WTC11 (cell line): ENCODE data around the gene MDM1. TPM values are rescaled to one million over a fixed set of nuclear protein-coding genes. Genes with fewer than 3 reads are reported as not detected.

Experiments used
- ATAC-seq: fragments of 200-7000 bp; cut with Tn5 transposase; 2 replicates; pipeline ENCODE4 v1.10.0; 2021; ENCODE audit warnings: mild to moderate bottlenecking, moderate library complexity
- CTCF ChIA-PET: fragments of 300-600 bp; sonication (Branson Sonifier 250); formaldehyde crosslinking; loops from one replicate; lab custom pipeline; 2021; ENCODE audit warnings: antibody characterized with exemption; lab: Charles Lee
- POLR2A ChIA-PET: fragments of 350-600 bp; sonication (Branson Sonifier 250); formaldehyde crosslinking; loops from one replicate; lab custom pipeline; 2021; ENCODE audit warnings: antibody characterized with exemption; lab: Charles Lee
- DNase-seq: peaks from one replicate; pipeline ENCODE4 v3.0.0; 2021; ENCODE audit warnings: low spot score
- H3K27ac Mint-ChIP-seq: 2 replicates; pipeline ENCODE4 v1.8.0; 2021; ENCODE audit warnings: mixed read lengths
- H3K27me3 Mint-ChIP-seq: 2 replicates; pipeline ENCODE4 v1.8.0; 2021; ENCODE audit warnings: low read depth, mild to moderate bottlenecking, moderate library complexity, mixed read lengths
- H3K36me3 Mint-ChIP-seq: 2 replicates; pipeline ENCODE4 v1.8.0; 2021; ENCODE audit warnings: mixed read lengths
- H3K4me1 Mint-ChIP-seq: 2 replicates; pipeline ENCODE4 v1.8.0; 2022; ENCODE audit warnings: mixed read lengths
- H3K4me3 Mint-ChIP-seq: 2 replicates; pipeline ENCODE4 v1.8.0; 2021; ENCODE audit warnings: mild to moderate bottlenecking, moderate library complexity, mixed read lengths
- H3K9me3 Mint-ChIP-seq: 2 replicates; pipeline ENCODE4 v1.8.0; 2021; ENCODE audit warnings: mixed read lengths
- AR ChIP-seq: fragments of 250-450 bp; sonication (Bioruptor Pico); IDR thresholded peaks from 2 replicates; pipeline ENCODE4 v1.9.0; 2021; ENCODE audit warnings: mild to moderate bottlenecking
- ATF1 ChIP-seq: sonication (generic); formaldehyde crosslinking; IDR thresholded peaks from 2 replicates; pipeline ENCODE4 v1.8.1; 2023; ENCODE audit warnings: mild to moderate bottlenecking, moderate library complexity, missing genetic modification reagents
- CTCF ChIP-seq: fragments of 200-600 bp; IDR thresholded peaks from 2 replicates; pipeline ENCODE4 v1.8.0; 2022; ENCODE audit warnings: antibody characterized with exemption
- E2F4 ChIP-seq: sonication (generic); formaldehyde crosslinking; IDR thresholded peaks from 2 replicates; pipeline ENCODE4 v1.8.1; 2022; ENCODE audit warnings: low read depth, mild to moderate bottlenecking, moderate library complexity, missing genetic modification reagents, borderline replicate concordance
- E2F5 ChIP-seq: sonication (generic); formaldehyde crosslinking; IDR thresholded peaks from 2 replicates; pipeline ENCODE4 v1.8.1; 2022; ENCODE audit warnings: mild to moderate bottlenecking, moderate library complexity, missing genetic modification reagents
- MAX ChIP-seq: sonication (generic); formaldehyde crosslinking; IDR thresholded peaks from 2 replicates; pipeline ENCODE4 v1.8.0; 2022; ENCODE audit warnings: mild to moderate bottlenecking, missing genetic modification reagents
- NR1H2 ChIP-seq: sonication (generic); formaldehyde crosslinking; IDR thresholded peaks from 2 replicates; pipeline ENCODE4 v1.9.0; 2021; ENCODE audit warnings: mild to moderate bottlenecking, moderate library complexity, missing genetic modification reagents
- RORB ChIP-seq: fragments of 250-450 bp; sonication (Bioruptor Pico); IDR thresholded peaks from 2 replicates; pipeline ENCODE4 v1.9.0; 2021; ENCODE audit warnings: mild to moderate bottlenecking
- STAT6 ChIP-seq: sonication (generic); formaldehyde crosslinking; conservative IDR thresholded peaks from 2 replicates; pipeline ENCODE4 v1.8.1; 2023; ENCODE audit warnings: mild to moderate bottlenecking, low read depth, missing genetic modification reagents, moderate library complexity
- TP53 ChIP-seq: sonication (generic); formaldehyde crosslinking; IDR thresholded peaks from 2 replicates; pipeline ENCODE4 v1.8.1; 2023; ENCODE audit warnings: mild to moderate bottlenecking, missing genetic modification reagents
- ZNF121 ChIP-seq: sonication (generic); formaldehyde crosslinking; IDR thresholded peaks from 2 replicates; pipeline ENCODE4 v1.8.0; 2023; ENCODE audit warnings: missing genetic modification reagents
- ZNF396 ChIP-seq: fragments of 250-450 bp; sonication (Bioruptor Pico); IDR thresholded peaks from 2 replicates; pipeline ENCODE4 v1.8.0; 2021; ENCODE audit warnings: mild to moderate bottlenecking, moderate library complexity, borderline replicate concordance
- ZNF423 ChIP-seq: fragments of 250-450 bp; sonication (Bioruptor Pico); IDR thresholded peaks from 2 replicates; pipeline ENCODE4 v2.1.2; 2022; ENCODE audit warnings: mild to moderate bottlenecking, moderate library complexity
- ZNF532 ChIP-seq: fragments of 250-450 bp; sonication (Bioruptor Pico); IDR thresholded peaks from 2 replicates; pipeline ENCODE4 v1.9.0; 2021; ENCODE audit warnings: mild to moderate bottlenecking, borderline replicate concordance
- total RNA-seq: library from RNA; stranded (reverse); gene quantifications from 3 replicates; pipeline ENCODE4 v1.2.3, GENCODE V29; 2021

The MDM1 gene
- total RNA-seq, 1 experiment from 2014 or later, result 9.1 TPM

- TF ChIP-seq CTCF, result no peak
- TF ChIP-seq ZNF396, result no peak
- TF ChIP-seq ATF1, result no peak
- TF ChIP-seq ZNF532 (CRISPR knock-in tag), result no peak
- no peak for TF ChIP-seq MAX
- no peak for TF ChIP-seq ZNF423
- TF ChIP-seq ZNF121 (CRISPR knock-in tag), result no peak
- no peak for TF ChIP-seq E2F4
- TF ChIP-seq STAT6, result no peak
Measured at GRCh38 chr12:68324531-68324930, 7.6 kb downstream of the MDM1 start (continued).

GRCh38 chr12:68321140-68321539 is 11.0 kb downstream of the MDM1 start:
- ChIA-PET CTCF (interaction anchor here (0.5 to 1.4 kb wide), 2 partner anchors 280 to 965 kb away, joined by 4 read pairs; no protein-coding TSS in a partner anchor), POLR2A (interaction anchor here (0.5 kb wide), 1 partner anchor 494 kb away, joined by 4 read pairs; no protein-coding TSS in a partner anchor)
- H3K27me3 Mint-ChIP-seq, result no peaks in the 10 kb centered on the region
- no peaks in the 10 kb centered on the region; the same call in 1 of the 2 replicates for H3K36me3 Mint-ChIP-seq
- no peaks in the 10 kb centered on the region for H3K9me3 Mint-ChIP-seq
- ATAC-seq, result no peak
- H3K4me3 Mint-ChIP-seq, result no peak overlapping the region
- TF ChIP-seq NR1H2 (CRISPR knock-in tag) (no peak), ATF1 (no peak), ZNF121 (CRISPR knock-in tag) (no peak), RORB (CRISPR knock-in tag) (no peak), AR (CRISPR knock-in tag) (no peak), E2F5 (CRISPR knock-in tag) (no peak), TP53 (CRISPR knock-in tag) (no peak)
- no peak for DNase-seq
- no peak overlapping the region for H3K27ac Mint-ChIP-seq
- H3K4me1 Mint-ChIP-seq, result no peaks in the 10 kb centered on the region
